HCT116 (cell line): ENCODE results near the gene CDYL. TPM values are rescaled to one million over a fixed set of nuclear protein-coding genes. Genes with fewer than 3 reads are reported as not detected.

Experiments used
- total RNA-seq: library from RNA; stranded (reverse); gene quantifications from one replicate; pipeline ENCODE4 v1.2.1, GENCODE V29; 2021; ENCODE audit not compliant: unreplicated experiment

CDYL gene
- total RNA-seq, 1 experiment from 2014 or later: 42.6 TPM

Other genes with a start within 250 kb of the CDYL start
- 15.9 TPM for gene RPP40, start 227.6 kb downstream of the CDYL start, total RNA-seq